GM19328 (cell line): Measurements from ENCODE around the gene UBE2F.

ENCODE experiments used
- ATAC-seq: cut with Tn5 transposase; IDR thresholded peaks from one replicate; pipeline ENCODE4 v1.9.1; 2021; ENCODE audit warnings: mild to moderate bottlenecking, moderate library complexity; ENCODE audit not compliant: unreplicated experiment

Gene UBE2F

GRCh38 chr2:237966565-237967462, at the start of gene UBE2F:
Gene UBE2F, plus strand, starts transcription at chr2:237967014. Its CDS starts 6,094 bp downstream, at chr2:237973108.
- peak; percentile 95 for ATAC-seq

GRCh38 chr2:237917696-237918374, 49.0 kb upstream of the UBE2F start:
- ATAC-seq, result no peak

GRCh38 chr2:237919593-237919992, 47.2 kb upstream of the UBE2F start:
- no peak for ATAC-seq

GRCh38 chr2:237920673-237921072, 46.1 kb upstream of the UBE2F start:
- ATAC-seq, result no peak

GRCh38 chr2:237921967-237922492, 44.8 kb upstream of the UBE2F start:
- no peak for ATAC-seq

- ATAC-seq, result no peak
These were observed 44.0 kb upstream of the UBE2F start for GRCh38 chr2:237922641-237923361.

GRCh38 chr2:237923481-237924163, 43.2 kb upstream of the UBE2F start:
- ATAC-seq, result no peak

GRCh38 chr2:237924164-237924534, 42.7 kb upstream of the UBE2F start:
- ATAC-seq, result no peak

GRCh38 chr2:237927135-237927534, 39.7 kb upstream of the UBE2F start:
- no peak for ATAC-seq

GRCh38 chr2:237927986-237928385, 38.8 kb upstream of the UBE2F start:
- ATAC-seq, result no peak

- no peak for ATAC-seq
These were observed 36.8 kb upstream of the UBE2F start for GRCh38 chr2:237929979-237930378.

GRCh38 chr2:237931205-237931721, 35.6 kb upstream of the UBE2F start:
- no peak for ATAC-seq

GRCh38 chr2:237932731-237933131, 34.1 kb upstream of the UBE2F start:
- no peak for ATAC-seq

- ATAC-seq, result no peak
These were observed 32.6 kb upstream of the UBE2F start for GRCh38 chr2:237934186-237934585.

- ATAC-seq, result no peak
These were observed 30.9 kb upstream of the UBE2F start for GRCh38 chr2:237935740-237936452.

- ATAC-seq, result no peak
These were observed 27.6 kb upstream of the UBE2F start for GRCh38 chr2:237939251-237939650.

- no peak for ATAC-seq
These were observed 26.0 kb upstream of the UBE2F start for GRCh38 chr2:237940828-237941227.

GRCh38 chr2:237941239-237941638, 25.6 kb upstream of the UBE2F start:
- no peak for ATAC-seq

GRCh38 chr2:237942513-237942899, 24.3 kb upstream of the UBE2F start:
- no peak for ATAC-seq
